Choroid plexus epithelial cell (primary cell): ENCODE results near the gene TVP23C.

ENCODE experiments used
- DNase-seq: peaks from one replicate; pipeline ENCODE4 v3.0.0-alpha.2; 2010; ENCODE audit warnings: low read depth
- H3K4me3 ChIP-seq: 2 replicates; pipeline ENCODE4 v1.5.1; 2011; ENCODE audit warnings: low read depth, mild to moderate bottlenecking, control low read depth, low read length, moderate library complexity
- CTCF ChIP-seq: conservative IDR thresholded peaks from 2 replicates; pipeline ENCODE4 v1.5.1; 2011; ENCODE audit warnings: low read depth, mild to moderate bottlenecking, control low read depth, inconsistent platforms, low read length, moderate library complexity

TVP23C gene

GRCh38 chr17:15468126-15468525 is 95.2 kb downstream of the TVP23C start:
- DNase-seq: no peak
- TF ChIP-seq CTCF: no peak
- H3K4me3 ChIP-seq: no peak overlapping the region

- DNase-seq: no peak
- no peak within 1 kb of the TSS for H3K4me3 ChIP-seq
- no peak for TF ChIP-seq CTCF
Observed at GRCh38 chr17:15467592-15467991, 95.7 kb downstream of the TVP23C start, which contains the start of gene CDRT4. CDRT4 (minus strand) TSS chr17:15467621; CDS start chr17:15440238, 27,383 bp downstream.

GRCh38 chr17:15466131-15466530 is 97.2 kb downstream of the TVP23C start:
- no peak for TF ChIP-seq CTCF
- no peak overlapping the region for H3K4me3 ChIP-seq
- no peak for DNase-seq

- no peak for TF ChIP-seq CTCF
Observed at GRCh38 chr17:15465045-15465701, 98.1 kb downstream of the TVP23C start.

GRCh38 chr17:15464231-15464985 is 98.9 kb downstream of the TVP23C start:
- H3K4me3 ChIP-seq: no peak overlapping the region
- no peak for TF ChIP-seq CTCF
- no peak for DNase-seq

More at GRCh38 chr17:15465045-15465701, 98.1 kb downstream of the TVP23C start:
- no peak overlapping the region for H3K4me3 ChIP-seq
- DNase-seq: no peak

GRCh38 chr17:15462976-15463772 is 100.1 kb downstream of the TVP23C start:
- no peak for TF ChIP-seq CTCF
- H3K4me3 ChIP-seq: no peak overlapping the region
- peak; percentile 71 for DNase-seq
